Left ventricle myocardium inferior (tissue), 1 donor: ENCODE data around the gene ZDHHC7. TPM values are rescaled to one million over a fixed set of nuclear protein-coding genes. Genes with fewer than 3 reads are reported as not detected.
"Not testable (repeated sequence)": the region's sequence is repeated elsewhere in the genome, so short reads cannot be mapped to it uniquely, and the experiment has no call there.

Experiments used
- DNase-seq: peaks from one replicate; pipeline ENCODE4 v3.0.0-alpha.2; 2020
- H3K27ac ChIP-seq: fragments of 200-600 bp; replicated peaks from 2 replicates; pipeline ENCODE4 v1.8.0; 2021
- H3K27me3 ChIP-seq: fragments of 200-600 bp; 2 replicates; pipeline ENCODE4 v1.8.0; 2021; ENCODE audit warnings: low read depth
- H3K36me3 ChIP-seq: fragments of 200-600 bp; 2 replicates; pipeline ENCODE4 v1.8.0; 2021
- H3K4me1 ChIP-seq: fragments of 200-600 bp; 2 replicates; pipeline ENCODE4 v1.8.0; 2021
- H3K4me3 ChIP-seq: fragments of 200-600 bp; 2 replicates; pipeline ENCODE4 v1.8.0; 2021; ENCODE audit warnings: mild to moderate bottlenecking, moderate library complexity
- H3K9me3 ChIP-seq: fragments of 200-600 bp; replicated peaks from 2 replicates; pipeline ENCODE4 v1.8.0; 2021
- intact Hi-C: fragments of 100-400 bp; cut with micrococcal nuclease; formaldehyde crosslinking; loops from one replicate; pipeline ENCODE4 v1.11.0; 2022
- total RNA-seq: library from RNA; stranded (reverse); fragmentation: NEBNext Ultra II Directional; extraction: Animal tissue kit (Norgen Biotek cat#: 25700); gene quantifications from one replicate; pipeline ENCODE4 v1.2.1, GENCODE V29; 2021
- TF ChIP-seq, protein P1 (sequence below): fragments of 200-600 bp; IDR thresholded peaks from 2 replicates; pipeline ENCODE4 v1.8.0; 2021; ENCODE audit warnings: antibody characterized with exemption, mild to moderate bottlenecking, borderline replicate concordance
- donor health status: DM: no; HTN: yes; CAD: no; lungs with severe emphysema.

Gene ZDHHC7
- total RNA-seq, 1 donor from 2014 or later: 36.8 TPM

DNA sequence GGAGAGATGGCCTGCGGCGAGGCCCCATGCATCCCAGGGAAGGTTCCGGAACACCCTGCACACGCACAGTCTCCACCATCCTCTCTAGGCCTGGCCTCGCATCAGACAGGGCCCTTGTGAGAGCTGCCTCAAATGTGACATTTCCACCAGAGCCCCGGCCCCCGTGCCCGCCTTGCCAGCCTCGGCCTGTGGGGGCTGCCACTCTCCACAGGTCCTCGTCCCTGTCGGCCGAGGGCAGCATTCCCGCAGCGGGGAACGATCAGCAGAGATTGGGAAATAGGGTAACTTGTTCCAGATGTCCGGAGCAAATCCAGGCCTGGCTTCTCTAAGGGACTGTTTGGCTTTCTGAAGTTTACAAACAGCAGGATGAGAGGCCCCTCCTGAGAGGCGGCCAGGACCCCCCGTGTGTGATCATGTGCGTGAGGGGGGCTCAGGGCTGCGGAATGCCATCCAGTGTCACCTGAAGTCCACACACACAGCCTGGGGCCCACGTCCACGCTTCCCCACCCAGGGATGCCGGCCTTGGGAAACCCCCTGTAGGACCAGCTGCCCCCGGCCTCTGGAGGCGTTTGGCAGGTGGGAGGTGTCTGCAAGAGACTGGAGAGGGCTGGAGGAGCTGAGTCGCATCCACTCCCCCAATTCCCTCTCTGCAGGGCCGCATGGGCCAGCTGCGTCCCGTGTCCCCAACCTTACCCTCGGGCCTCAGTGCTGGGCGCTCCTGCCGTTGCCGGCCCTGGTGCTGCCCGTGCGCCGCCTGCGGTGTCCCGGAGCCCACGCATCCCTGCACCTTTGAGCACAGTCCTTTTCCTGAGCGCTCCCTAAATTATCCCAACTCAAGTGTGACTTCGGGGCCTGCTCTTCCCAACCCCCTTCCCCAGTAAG is 70.4 kb downstream of the ZDHHC7 start:
- no peak for DNase-seq
- no peaks in the 10 kb centered on the region for H3K27me3 ChIP-seq
- no peak overlapping the region for H3K4me3 ChIP-seq
- TF ChIP-seq, protein P1, sequence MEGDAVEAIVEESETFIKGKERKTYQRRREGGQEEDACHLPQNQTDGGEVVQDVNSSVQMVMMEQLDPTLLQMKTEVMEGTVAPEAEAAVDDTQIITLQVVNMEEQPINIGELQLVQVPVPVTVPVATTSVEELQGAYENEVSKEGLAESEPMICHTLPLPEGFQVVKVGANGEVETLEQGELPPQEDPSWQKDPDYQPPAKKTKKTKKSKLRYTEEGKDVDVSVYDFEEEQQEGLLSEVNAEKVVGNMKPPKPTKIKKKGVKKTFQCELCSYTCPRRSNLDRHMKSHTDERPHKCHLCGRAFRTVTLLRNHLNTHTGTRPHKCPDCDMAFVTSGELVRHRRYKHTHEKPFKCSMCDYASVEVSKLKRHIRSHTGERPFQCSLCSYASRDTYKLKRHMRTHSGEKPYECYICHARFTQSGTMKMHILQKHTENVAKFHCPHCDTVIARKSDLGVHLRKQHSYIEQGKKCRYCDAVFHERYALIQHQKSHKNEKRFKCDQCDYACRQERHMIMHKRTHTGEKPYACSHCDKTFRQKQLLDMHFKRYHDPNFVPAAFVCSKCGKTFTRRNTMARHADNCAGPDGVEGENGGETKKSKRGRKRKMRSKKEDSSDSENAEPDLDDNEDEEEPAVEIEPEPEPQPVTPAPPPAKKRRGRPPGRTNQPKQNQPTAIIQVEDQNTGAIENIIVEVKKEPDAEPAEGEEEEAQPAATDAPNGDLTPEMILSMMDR: no peak
- H3K4me1 ChIP-seq: no peaks in the 10 kb centered on the region
- intact Hi-C loops: no loop called here
- peak overlapping the region; percentile 6 for H3K27ac ChIP-seq
- no peaks in the 10 kb centered on the region for H3K9me3 ChIP-seq
- H3K36me3 ChIP-seq: no peaks in the 10 kb centered on the region

DNA sequence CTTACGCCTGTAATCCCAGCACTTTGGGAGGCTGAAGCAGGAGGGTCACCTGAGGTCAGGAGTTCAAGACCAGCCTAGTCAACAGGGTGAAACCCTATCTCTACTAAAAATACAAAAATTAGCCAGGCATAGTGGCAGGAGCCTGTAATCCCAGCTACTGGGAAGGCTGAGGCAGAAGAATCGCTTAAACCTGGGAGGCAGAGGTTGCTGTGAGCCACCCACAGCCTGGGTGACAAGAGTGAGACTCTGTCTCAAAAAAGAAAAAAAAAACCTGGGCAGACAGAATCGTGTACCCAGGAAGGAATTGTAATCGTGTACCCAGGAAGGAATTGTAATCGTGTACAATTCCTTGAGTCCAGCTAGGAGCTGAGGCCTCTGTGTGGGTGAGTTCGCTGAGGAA is 72.7 kb downstream of the ZDHHC7 start:
- H3K4me3 ChIP-seq, DNase-seq, H3K9me3 ChIP-seq, intact Hi-C loops, H3K27me3 ChIP-seq, H3K36me3 ChIP-seq, H3K27ac ChIP-seq: not testable (repeated sequence)
- peaks cover 13% of the 10 kb centered on the region for H3K4me1 ChIP-seq

DNA sequence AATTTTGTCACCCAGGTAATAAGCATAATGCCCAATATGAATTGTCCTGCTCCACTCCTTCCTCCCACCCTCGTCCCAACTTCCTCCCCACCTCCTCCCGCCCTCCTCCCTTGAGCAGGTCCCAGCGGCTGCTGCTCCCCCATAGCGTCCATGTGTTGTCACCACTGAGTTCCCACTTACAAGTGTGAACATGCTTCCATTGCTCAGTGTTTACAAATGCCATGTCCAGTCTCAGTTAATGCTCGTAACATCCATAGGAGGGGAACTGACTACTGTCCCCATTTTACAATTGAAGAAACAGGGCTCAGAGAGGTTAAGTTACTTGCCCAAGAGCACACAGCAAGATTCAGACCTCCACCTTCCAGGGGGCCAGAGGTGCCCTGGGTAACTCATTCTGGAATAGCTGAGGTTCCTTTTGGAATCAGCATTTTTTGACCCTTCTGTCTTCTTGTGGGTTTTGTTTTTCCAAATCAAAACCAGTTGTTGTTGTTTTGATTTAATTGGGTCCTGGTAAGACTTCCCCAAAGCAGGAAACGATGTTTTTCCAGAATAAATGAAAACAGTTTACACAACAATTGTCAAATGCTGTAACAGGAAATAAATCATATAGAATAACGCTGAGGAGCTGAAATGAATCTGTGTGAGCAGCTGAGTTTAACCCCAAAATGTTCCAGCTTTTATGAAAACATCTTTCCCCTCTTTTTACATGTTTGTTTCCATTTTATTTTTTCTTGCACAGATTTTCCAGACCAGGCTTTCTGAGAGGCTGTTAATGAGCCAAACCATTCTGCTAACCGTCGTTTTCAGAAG is 73.9 kb downstream of the ZDHHC7 start:
- no peak for DNase-seq
- Histone ChIP-seq H3K9me3 (no peaks in the 10 kb centered on the region), H3K4me3 (no peak overlapping the region), H3K4me1 (peaks cover 22% of the 10 kb centered on the region), H3K36me3 (no peaks in the 10 kb centered on the region), H3K27me3 (no peaks in the 10 kb centered on the region), H3K27ac (no peak overlapping the region)
- TF ChIP-seq, protein P1: no peak
- intact Hi-C loops: no loop called here

DNA sequence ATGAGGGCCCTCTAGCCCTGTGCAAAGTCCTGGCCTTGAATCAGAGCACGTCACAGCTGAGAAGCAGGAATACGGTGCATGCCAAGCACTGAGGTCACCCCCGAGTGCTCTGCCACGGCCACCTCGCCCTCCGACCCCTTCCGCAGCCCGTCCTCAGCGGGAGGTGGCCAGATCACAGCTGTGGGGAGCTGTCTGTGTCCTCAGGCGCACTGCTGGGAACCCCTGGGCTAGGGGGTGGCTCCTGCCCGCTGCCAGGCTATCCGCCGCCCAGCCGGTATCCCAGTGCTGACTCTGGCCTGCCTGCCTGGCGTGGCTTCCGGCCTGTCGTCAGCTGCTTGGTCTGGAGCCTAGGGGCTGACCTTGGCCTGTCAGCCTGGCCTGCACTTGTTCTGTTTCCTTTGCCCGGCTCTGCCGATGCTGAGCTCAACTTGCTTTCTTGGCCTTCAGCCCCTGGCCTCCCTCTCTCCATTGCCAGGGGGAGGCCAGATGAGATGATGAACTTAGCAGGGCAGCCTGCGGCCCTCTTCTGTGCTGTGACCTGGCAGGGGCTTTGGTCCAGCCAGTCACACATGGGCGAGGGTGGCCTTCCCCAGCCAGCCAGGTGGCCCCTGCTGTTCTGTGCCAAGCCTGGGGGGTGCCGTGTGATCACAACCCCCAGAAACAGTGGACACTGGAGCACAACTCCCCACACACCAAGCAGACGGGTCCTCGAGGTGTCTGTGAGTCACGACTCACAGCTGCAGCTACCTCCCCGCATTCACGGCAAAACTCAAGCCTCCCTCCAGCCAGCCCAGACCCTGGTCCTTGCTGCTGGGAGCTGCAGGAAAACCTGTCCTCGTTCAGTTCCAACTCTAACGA is 77.3 kb downstream of the ZDHHC7 start:
- H3K4me1 ChIP-seq: peaks cover 28% of the 10 kb centered on the region
- TF ChIP-seq, protein P1: no peak
- H3K36me3 ChIP-seq: no peaks in the 10 kb centered on the region
- H3K9me3 ChIP-seq: peaks cover 5% of the 10 kb centered on the region
- intact Hi-C loops: no loop called here
- H3K27me3 ChIP-seq: no peaks in the 10 kb centered on the region
- peak overlapping the region; percentile 95 for H3K27ac ChIP-seq
- peak; percentile 88 for DNase-seq
- peak overlapping the region; percentile 24 for H3K4me3 ChIP-seq

DNA sequence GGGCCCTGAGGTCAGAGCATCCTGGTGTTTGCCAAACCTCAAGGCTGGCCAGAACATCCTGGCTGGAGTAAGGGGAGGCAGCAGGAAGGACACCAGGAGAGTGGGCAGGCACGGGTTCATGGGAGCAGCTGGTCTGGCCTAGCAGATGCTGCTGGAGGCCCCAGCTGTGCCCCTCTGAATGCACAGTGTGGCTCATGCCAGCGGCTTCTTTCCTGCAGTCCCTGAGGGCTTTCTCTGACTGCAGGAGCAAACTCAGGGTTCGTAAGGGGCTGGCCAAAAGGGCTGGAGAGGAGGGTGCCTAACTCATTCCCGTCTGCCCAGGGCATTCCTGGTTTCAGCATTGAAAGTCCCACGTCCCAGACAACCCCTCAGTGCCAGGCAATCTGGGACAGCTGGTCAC is 78.7 kb downstream of the ZDHHC7 start:
- TF ChIP-seq, protein P1: no peak
- peaks cover 5% of the 10 kb centered on the region for H3K9me3 ChIP-seq
- no peak overlapping the region for H3K4me3 ChIP-seq
- H3K36me3 ChIP-seq: no peaks in the 10 kb centered on the region
- peaks cover 41% of the 10 kb centered on the region for H3K4me1 ChIP-seq
- DNase-seq: no peak
- peak overlapping the region; percentile 95 for H3K27ac ChIP-seq
- H3K27me3 ChIP-seq: no peaks in the 10 kb centered on the region
- intact Hi-C loops: no loop called here
